ENCODE measurements around the gene FBXL19.

FBXL19 gene

GRCh38 chr16:30963925-30964511, 40.6 kb downstream of the FBXL19 start:
- no peak for DNase-seq (ENCODE audit: low read depth in 1 of 2, low spot score in 1 of 2)

- DNase-seq (ENCODE audit: low read depth in 1 of 2, low spot score in 1 of 2), result no peak
Observed at GRCh38 chr16:30964574-30965226, 41.3 kb downstream of the FBXL19 start.

GRCh38 chr16:30965436-30965835, 42.1 kb downstream of the FBXL19 start:
- DNase-seq (ENCODE audit: low read depth in 1 of 2, low spot score in 1 of 2), result no peak

- DNase-seq (ENCODE audit: low read depth in 1 of 2, low spot score in 1 of 2), result no peak
Observed at GRCh38 chr16:30966033-30966619, 42.8 kb downstream of the FBXL19 start.

GRCh38 chr16:30967795-30968194, 44.4 kb downstream of the FBXL19 start:
- DNase-seq (ENCODE audit: low read depth in 1 of 2, low spot score in 1 of 2), result no peak

- DNase-seq (ENCODE audit: low read depth in 1 of 2, low spot score in 1 of 2), result no peak
Observed at GRCh38 chr16:30969246-30969842, 46.0 kb downstream of the FBXL19 start.

- no peak for DNase-seq (ENCODE audit: low read depth in 1 of 2, low spot score in 1 of 2)
Observed at GRCh38 chr16:30971298-30971697, 47.9 kb downstream of the FBXL19 start.

GRCh38 chr16:30972872-30973271, 49.5 kb downstream of the FBXL19 start:
- no peak for DNase-seq (ENCODE audit: low read depth in 1 of 2, low spot score in 1 of 2)

- DNase-seq (ENCODE audit: low read depth in 1 of 2, low spot score in 1 of 2), result no peak
Observed at GRCh38 chr16:30974348-30974747, 51.0 kb downstream of the FBXL19 start.

GRCh38 chr16:30976486-30976885, 53.1 kb downstream of the FBXL19 start:
- DNase-seq (ENCODE audit: low read depth in 1 of 2, low spot score in 1 of 2), result no peak

- no peak for DNase-seq (ENCODE audit: low read depth in 1 of 2, low spot score in 1 of 2)
Observed at GRCh38 chr16:30977502-30977901, 54.1 kb downstream of the FBXL19 start.

GRCh38 chr16:30979170-30980022, 56.0 kb downstream of the FBXL19 start:
- no peak for DNase-seq (ENCODE audit: low read depth in 1 of 2, low spot score in 1 of 2)

GRCh38 chr16:30980023-30980371, 56.6 kb downstream of the FBXL19 start:
- no peak for DNase-seq (ENCODE audit: low read depth in 1 of 2, low spot score in 1 of 2)

- no peak for DNase-seq (ENCODE audit: low read depth in 1 of 2, low spot score in 1 of 2)
Observed at GRCh38 chr16:30980434-30980833, 57.1 kb downstream of the FBXL19 start.

GRCh38 chr16:30980959-30981358, 57.6 kb downstream of the FBXL19 start:
- DNase-seq (ENCODE audit: low read depth in 1 of 2, low spot score in 1 of 2), result no peak

GRCh38 chr16:30982548-30983288, 59.3 kb downstream of the FBXL19 start:
- no peak for DNase-seq (ENCODE audit: low read depth in 1 of 2, low spot score in 1 of 2)

- DNase-seq (ENCODE audit: low read depth in 1 of 2, low spot score in 1 of 2), result no peak
Observed at GRCh38 chr16:30983289-30983889, 60.0 kb downstream of the FBXL19 start.

- DNase-seq (ENCODE audit: low read depth in 1 of 2, low spot score in 1 of 2), result no peak
Observed at GRCh38 chr16:30983898-30984610, 60.7 kb downstream of the FBXL19 start.

GRCh38 chr16:30984669-30985400, 61.5 kb downstream of the FBXL19 start, which contains the start of gene HSD3B7:
Gene HSD3B7, plus strand, starts transcription at chr16:30985207. Its CDS starts 452 bp downstream, at chr16:30985659.
- DNase-seq (ENCODE audit: low read depth in 1 of 2, low spot score in 1 of 2), result peak; percentile 68 to 72

Data from activated T-helper 1 cell treated with anti-CD3 and anti-CD28 coated beads, Interleukin-2, amount 50 U/mL, for 16 hours (primary cell).